22Rv1 (cell line): ENCODE results near the gene AZU1.

ENCODE experiments used
- CTCF ChIP-seq: fragments of 450-650 bp; IDR thresholded peaks from 2 replicates; pipeline ENCODE4 v1.5.1; 2017; ENCODE audit warnings: mild to moderate bottlenecking
- ZFX ChIP-seq: fragments of 450-650 bp; IDR thresholded peaks from 2 replicates; pipeline ENCODE4 v1.6.1; 2017; ENCODE audit warnings: antibody characterized with exemption, borderline replicate concordance

DNA sequence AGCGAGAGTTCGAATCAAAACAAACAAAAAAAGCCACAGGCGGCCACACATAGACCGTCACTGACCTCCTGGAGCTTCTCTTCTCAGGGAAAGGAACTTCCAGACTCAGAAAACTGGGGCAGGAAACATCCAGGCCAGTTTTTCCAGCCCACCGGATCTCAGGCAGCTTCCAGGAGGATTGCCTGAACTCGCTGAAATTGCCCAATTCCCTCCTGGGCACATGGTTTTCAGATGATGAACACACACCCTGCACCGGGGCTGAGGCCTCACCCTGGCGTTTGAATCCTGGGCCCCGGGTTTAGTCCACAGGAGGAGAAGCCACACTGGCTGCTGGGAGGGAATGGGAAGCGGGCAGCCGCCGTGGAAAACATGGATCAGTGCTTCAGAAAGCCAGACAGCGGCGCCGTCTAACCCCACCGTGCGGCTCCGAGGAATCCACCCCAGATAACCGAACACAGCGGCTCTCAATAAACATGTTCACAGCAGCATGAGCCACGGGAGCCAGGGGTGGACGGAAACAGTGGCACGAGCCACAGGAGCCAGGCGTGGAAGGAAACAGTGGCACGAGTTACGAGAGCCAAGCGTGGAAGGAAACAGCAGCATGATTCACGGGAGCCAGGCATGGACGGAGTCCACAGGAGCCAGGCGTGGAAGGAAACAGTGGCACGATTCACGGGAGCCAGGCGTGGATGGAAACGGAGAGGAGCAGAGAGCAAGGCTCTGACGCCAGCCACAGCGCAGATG is 48.6 kb upstream of the AZU1 start:
- TF ChIP-seq CTCF: no peak
- TF ChIP-seq ZFX: no peak
